GDM1 (cell line): ENCODE results near the gene MACROD2.

ENCODE experiments used
- DNase-seq: peaks from one replicate; lab custom pipeline; 2025; lab: John Stamatoyannopoulos, UW

Gene MACROD2

DNA sequence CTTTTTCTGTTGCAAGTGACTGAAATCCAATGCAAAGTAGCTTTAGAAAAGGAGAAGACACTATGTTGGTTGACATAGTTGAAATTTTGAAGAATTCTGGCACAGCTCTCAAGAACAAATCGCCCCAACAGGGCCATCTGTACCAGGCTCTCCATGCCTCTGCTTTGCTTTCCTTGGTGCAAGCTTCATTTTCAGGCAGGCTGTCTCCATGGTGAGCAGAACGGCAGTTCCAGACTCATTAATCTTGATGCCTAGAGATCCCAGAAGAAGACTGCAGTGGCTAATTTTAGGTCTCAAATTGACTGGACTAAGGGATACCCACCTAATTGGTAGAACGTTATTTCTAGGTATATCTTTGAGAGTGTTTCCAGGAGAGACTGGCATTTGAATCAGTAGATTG lies 1292.8 kb downstream of the MACROD2 start:
- no peak for DNase-seq

DNA sequence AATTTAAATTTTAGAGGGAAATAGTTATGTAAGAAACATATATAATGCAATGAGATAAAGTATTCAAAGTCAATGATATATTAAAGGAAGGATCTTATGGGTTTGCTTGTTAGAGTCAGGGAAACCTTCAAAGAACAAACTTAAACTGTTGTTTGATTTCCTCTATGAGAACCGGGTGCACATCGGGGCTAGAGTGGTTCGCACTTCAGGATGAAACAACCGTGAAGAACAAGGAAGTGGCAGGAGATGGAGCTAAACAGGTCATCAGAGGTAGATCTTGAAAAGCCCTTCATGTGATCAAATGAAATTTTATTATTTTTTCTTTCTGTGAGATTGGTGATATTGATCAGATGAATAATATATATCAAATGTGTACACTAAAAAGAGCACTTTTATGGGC lies 1294.0 kb downstream of the MACROD2 start:
- DNase-seq: no peak

DNA sequence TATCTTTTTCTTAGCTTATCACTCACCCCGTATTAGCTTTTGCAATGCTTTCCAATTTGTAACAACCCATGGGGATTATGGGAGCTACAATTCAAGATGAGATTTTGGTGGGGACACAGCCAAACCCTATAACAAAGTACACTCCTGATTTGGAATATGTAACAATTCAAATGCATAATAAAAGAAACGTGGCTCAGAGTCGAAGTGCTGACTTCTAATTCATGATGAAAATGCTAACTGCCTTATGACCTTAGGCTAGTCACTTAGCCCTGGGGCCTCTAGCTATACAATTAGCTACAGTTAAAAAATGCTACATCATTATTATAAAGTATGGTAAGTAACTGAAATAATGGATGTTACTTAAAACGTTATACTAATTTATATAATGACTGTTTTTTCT lies 1297.1 kb downstream of the MACROD2 start:
- DNase-seq: no peak

DNA sequence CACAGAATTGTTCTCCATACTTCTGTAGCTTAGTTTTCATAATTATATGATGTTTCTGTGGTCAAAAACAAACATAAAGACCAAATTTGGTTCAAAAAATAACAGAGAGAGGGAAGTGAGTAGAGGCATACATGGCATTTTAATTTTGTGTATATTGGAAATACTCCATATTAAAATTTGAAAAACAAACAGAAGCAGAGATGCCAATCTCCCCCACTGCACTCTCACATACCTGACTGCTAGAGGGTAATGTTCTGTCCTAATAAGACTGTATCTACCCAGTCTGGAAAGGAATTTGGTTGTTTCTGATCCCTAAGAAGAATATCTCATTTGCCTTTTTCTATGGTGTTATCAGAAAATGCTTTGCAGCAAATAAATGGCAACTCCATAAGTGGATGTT lies 1301.1 kb downstream of the MACROD2 start:
- no peak for DNase-seq

DNA sequence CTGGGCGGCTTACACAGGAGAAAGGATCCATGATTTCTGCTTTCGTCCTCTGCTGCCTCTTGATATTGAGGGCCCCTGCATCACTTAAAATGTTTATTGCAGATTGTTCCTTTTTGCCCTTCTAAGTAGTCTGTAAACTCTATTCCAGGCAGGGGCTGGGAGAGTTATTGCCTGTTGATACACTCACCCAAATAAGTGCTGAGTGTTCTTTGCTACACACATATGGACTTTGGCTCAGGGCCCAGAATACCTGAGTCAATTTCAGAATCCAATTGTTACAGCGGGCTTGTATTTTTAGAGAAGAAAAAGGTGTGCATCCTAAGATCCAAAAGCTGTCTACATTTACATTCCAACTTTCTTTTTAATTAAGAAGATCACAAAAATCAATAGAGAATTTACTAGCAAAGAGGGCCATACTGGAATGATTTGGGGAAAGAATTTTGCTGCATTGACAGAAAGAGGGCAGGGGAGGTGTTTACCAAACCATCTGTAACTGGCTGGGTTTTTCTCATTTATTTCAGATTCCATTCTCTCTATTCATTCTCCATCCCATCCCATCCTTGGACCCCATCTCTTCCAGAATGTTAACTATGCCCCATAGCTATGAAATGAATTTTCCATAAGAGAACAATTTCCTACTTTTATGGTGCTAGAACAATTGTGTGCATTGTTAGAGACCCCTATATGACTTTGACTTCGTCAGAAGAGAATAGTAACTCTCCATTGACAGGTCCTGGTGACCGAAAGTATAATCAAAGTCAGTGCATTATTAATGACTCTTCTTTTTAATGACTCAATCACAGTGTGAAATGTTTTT lies 1302.0 kb downstream of the MACROD2 start:
- no peak for DNase-seq

DNA sequence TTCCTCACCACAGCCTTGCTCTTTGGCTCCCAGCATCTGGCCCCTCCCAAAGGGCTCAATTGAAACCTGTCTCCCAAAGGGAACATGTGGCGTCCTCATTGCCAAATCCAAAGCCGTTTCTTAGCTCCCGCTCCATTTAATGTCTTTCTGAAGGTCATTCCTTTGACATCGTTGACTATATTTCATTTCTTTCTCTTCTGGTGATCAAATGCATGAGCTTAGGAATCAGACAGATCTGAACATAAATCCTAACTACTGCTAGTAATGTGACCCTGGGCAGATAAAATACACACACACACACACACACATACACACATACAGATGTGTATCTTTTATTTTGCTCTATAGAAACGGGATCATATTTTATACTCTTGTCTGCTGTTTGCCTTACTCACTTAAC lies 1306.8 kb downstream of the MACROD2 start:
- no peak for DNase-seq

DNA sequence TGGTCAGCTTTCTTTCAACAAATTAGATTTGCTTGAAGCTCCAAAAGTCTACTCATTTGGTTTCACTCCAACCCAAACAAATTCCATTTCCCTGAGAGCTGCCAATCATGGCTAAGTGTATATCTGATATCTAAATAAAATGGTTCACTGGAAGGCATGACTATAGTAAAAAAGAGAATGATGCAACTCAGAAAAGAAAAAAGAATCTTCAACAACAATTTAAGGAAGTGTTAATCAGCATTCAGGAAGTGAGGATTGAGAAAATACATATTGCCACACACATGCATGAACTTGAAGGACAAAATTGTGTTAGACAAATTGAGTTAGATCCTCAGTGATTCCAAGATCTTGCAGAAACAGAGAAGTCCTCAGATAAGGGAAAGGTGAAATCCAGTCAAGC lies 1315.0 kb downstream of the MACROD2 start:
- DNase-seq: no peak

DNA sequence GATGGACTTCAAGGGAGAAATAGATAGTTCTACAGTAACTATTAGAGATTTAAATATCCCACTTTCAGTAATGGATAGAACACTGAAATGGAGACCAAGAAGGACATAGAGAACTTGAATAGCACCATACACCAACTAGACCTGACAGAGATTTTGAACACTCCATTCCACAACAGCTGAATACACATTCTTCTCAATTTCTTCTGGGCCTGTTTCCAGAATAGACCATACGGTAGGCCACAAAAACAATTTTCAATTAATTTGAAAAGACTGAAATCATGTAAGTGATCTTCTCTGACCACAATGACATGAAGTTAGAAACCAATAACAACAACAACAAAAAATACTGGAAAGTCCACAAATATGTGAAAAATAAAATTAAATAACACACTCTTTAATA lies 1321.2 kb downstream of the MACROD2 start:
- no peak for DNase-seq

DNA sequence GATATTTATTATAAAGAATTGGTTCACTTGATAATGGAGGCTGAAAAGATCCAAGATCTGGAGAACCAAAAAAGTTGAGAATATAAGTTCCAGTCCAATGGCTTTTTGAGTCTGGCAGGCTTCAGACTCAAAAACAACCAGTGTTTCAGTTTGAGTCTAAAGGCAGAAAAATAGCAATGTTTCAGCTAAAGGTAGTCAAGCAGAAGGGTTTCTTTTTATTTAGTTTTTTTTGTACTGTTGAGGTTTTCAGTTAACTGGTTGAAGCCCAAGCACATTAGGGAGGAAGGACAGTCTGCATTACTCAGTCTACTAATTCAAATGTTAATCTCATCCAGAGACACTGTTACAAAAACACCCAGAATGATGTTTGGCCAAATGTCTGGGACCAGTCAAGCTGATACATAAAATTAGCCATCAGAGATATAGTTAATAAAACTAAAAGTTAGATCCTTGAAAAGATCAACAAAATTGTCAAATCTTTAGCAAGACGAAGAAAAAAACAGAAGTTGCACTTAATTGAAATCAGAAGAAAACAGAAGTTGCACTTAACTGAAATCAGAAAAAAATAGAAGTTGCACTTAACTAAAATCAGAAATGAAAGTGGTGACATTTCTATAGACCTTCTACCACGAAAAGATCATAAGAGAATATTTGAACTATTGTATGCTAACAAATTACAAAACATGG lies 1322.4 kb downstream of the MACROD2 start:
- no peak for DNase-seq

DNA sequence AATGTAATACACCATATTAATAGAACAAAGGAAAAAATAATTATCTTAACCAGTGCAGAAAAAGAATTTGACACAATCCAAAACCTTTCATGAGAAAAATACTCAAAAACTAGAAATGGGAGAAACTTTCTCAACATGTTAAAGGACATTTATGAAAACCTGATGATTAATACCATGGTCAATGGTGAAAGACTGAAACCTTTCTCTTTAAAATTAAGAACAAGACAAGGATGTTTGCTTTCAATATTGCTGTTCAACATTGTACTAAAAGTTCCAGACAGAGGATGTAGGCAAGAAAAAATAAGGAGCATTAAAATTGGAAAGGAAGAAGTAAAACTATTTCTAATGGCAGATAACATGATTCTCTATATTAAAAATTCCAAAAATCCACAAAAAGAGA lies 1323.4 kb downstream of the MACROD2 start:
- DNase-seq: no peak

DNA sequence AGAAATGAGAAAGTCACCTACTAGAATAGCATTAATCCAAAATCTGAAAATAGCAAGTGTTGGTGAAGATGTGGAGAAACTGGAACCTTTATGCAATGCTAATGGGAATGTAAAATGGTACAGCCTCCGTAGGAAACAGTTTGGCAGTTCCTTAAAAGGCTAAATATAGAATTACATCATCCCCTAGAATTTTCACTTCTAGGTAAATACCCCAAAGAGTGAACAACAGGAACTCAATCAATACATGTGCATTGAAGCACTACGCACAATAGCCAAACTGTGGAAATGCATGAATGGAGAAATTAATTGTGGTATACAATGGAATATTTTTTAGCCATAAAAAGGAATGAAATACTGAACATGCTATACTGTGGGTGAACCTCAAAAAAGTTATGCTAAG lies 1324.1 kb downstream of the MACROD2 start:
- no peak for DNase-seq

DNA sequence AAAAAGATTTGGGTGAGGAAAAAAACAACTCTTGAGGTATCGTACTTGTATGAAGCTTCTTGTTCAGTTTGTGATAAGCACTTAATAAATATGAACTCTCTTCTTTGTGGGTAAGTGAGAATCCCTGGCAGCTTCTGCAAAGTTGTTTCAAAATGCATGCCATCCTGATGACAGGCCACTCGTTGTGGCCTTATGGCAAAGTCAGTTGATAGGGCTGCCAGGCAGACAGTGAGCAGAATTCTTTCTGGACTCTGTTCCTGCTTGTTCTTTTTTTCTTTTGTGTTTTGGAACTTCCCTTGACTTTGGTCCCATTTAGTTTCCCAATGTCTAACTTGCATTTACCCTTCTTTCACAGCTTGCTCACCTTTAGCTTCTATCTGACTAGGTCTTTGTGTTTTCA lies 1325.6 kb downstream of the MACROD2 start:
- DNase-seq: no peak

DNA sequence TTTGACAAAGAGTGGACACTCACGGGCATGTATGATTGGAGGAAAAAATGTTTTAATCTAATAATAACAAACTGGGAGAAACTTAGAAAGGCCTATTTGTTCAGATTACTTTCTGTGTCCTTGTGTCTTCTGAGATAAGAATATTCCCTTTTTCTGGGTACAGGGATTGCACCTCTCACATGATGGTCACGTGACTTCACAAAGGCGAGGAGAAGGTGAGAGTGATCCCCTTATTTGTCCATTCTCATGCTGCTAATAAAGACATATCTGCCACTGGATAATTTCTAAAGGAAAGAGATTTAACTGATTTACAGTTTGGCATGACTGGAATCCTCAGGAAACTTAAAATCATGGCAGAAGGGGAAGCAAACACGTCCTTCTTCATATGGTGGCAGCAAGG lies 1331.8 kb downstream of the MACROD2 start:
- no peak for DNase-seq

DNA sequence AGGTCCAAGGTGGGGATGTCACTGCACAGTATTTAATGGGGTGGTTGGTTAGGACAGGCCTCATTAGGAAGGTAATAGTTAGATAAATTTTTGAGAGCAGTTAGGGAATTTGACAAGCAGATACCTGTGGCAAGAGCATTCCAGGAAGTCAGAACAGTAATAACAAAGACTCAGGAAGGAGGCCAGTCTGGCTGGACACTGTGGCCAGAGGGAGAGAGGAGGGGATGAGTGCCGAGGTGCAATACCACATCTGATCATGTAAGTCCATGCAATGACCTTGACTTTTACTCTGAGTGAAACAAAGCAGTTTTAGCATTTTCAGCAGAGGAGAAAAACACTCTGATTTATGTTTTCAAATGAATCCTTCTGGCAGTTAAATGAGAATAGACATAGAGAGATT lies 1332.8 kb downstream of the MACROD2 start:
- DNase-seq: no peak

DNA sequence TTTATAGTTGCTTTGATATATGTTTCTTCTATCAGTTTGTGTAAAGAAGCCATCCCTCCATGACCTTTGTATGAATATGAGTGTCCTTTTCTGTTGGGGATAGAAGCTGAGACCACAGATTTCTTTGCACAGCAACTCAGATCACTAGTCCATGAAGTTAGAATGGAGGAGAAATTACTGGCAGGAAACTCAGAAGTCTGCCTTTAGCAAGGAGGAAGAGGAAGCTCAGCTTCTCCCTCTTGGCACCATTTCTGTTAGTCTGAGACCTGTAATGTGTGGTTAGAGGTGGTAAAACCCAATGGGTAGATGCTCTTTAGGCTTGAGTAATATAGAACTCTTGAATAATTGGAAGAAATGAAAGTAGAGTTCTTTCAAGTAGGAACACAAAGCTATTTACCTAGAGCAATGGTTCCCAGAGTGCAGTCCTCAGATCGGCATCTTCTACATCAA lies 1337.4 kb downstream of the MACROD2 start:
- no peak for DNase-seq

DNA sequence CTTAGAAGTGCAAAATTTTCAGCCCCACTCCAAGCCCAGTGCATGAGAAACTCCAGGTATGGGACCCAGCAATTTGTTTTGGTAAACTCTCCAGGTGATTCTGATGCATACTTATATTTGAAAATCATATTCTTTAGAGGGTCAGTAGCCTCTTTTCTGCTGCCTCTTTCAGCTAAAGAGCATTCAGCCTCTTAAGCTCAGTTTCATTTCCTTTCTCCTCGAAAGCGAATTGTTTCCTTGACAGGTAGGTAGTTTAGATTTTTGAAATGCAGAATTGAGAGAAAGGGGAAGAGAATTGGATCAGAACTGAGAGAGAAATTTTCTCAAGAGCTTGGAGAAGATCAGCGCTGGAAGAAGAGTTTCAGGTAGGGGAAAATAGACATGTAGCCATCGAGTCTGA lies 1337.9 kb downstream of the MACROD2 start:
- no peak for DNase-seq

DNA sequence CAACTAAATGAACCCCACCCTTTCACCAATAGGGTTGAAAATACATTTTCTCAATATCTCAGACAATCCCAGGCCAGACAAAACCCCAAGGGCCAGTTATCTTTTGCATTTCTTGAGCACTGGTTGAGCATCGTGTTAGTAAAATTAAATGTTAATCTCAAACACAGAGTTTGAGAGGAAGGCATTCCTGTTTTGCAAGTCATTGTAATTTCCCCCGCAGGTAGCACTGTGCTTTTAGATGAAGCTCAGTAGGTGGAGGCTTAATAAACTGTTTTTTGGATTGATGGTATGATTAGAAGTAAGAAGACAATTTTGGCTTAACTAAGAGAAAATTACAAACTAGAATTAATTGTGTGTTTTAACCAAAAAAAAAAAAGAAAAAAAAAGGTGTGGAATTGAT lies 1340.7 kb downstream of the MACROD2 start:
- no peak for DNase-seq

DNA sequence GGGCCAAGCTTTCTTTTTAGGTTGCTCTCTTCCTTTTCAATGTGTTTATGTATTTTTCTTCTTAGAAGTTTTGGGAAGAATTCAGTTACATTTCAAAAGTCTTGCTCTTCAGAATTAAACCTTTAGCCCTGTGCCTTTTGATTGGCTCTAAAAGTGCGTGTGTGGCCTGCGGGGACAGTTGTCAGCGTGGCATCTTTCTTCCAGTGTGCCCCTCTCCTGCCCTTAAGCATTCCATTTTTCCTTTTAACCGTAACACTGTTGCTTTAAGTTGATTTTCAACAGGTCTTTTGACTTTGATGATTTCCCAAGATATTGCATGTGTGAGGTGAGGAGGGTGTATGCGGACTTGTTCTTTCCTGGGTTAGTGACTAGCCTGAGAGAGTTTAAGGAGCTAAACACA lies 1341.2 kb downstream of the MACROD2 start:
- no peak for DNase-seq

DNA sequence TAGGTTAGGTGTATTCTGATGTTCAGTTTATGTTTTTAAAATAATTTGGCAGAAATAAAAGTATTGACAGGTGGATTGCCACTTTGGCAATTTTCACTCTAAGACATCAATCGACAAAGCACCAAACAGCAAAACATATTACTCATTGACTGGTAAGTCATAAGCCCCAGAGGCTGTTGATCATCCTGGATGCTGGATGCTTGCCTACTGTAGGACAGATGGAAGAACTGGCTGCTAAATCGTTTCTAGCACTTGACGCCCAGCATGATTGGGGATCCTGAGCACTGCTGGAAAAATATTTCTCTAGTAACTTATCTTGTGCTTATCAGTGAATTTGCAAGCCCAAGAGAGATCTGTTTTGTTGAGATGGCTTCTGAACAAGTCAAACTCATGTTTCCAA lies 1343.9 kb downstream of the MACROD2 start:
- no peak for DNase-seq

DNA sequence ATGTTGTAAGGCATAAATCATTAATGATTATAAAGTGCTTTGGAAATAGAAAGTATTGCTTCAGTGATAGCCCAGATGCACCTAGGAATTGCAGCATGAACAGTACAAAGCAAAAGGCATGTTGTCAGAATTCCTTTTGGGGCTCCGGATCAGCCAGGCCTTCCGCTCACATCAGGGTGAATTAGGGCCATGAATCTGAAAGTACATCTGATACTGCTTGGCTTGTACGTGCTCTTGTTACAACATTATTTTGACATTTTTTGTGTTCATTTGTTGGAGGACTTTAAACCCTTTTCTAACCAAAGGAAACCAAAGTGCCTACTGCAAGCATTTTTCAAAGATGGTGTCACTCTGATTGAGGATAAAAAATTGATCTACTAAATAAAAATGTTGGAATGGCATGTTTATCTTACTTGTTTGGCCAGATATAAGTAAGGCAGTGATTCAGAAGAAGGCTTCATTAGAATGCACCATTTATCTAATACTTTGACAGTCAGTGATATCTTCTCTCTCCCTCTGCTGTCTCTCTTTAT lies 1347.7 kb downstream of the MACROD2 start:
- no peak for DNase-seq

DNA sequence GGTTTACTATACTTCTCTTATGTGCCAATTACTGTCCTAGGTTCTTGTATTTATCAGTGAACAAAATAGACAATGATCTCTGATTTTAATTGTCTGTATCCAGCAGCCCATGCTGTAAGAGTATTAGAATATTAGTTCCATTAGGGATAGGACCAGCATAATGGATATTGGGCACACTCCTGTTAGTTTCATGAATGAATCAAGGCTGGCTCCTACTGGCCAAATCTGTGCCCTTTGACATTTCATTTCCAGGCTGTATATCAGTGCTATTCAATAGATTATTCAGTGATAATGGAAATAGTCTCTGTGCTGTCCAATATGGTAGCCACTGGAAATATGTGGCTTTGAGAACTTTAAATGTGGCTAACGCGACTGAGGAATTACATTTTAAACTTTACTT lies 1350.0 kb downstream of the MACROD2 start:
- DNase-seq: no peak

DNA sequence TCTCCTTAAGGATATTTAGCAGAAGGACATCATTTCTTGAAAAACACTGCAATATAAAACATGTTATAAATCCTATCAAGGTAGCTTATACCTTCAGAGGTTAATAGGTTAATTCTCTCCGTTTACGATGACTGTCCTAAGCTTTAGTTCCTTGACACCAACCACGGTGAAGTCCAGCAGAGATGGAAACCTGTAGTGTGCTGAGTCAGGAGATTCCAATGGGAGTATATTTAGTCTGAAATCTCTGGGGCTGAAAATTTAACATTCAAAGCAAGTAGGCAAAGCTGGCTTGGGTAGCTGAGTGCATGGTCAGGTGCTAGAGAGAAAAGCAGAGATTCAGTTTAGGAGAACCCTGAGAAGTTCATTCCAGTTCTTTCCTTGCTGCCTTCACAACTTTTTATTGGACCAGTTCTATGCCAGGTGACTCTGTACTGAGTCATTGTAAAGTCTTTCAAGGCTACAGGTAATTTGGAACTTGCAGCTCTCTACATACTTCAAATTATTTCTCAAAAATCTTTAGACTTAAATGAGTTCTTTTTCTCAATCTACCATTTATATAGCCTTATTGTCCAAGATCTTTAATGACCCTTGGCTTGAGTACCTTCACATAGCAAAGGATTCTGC lies 1351.5 kb downstream of the MACROD2 start:
- no peak for DNase-seq

DNA sequence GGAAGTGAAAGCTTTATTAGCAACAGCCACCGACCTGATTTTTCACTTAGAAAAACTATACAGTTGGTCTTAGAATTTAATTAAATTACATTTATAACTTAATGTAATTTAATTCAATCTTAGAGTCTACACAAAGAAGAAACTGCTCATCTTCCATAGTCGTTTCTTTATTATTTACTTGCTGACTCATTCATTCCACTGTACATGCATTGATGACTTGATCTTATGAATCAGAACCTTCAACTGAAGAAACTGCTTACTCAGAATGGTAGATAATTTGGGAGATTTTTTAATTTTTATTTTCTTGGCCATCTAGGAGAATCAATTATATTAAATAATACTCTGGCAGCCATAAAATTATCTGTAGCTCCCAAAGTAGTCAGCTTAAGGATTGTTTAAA lies 1363.7 kb downstream of the MACROD2 start:
- no peak for DNase-seq
